Adrenal gland (tissue), 12 donors: ENCODE measurements around the gene SDSL. TPM values are rescaled to one million over a fixed set of nuclear protein-coding genes. Genes with fewer than 3 reads are reported as not detected.

Experiments
- DNase-seq, 7 donors: peaks; one replicate each; pipeline ENCODE4 v3.0.0-alpha.2; 2019 to 2020
- H3K27ac ChIP-seq, 5 donors: fragments of 200-600 bp; sonication (generic) in 4 of 5; 1 replicate in 3 of 5; 2 replicates in 2 of 5; pipeline versions ENCODE4 v1.5.1 to v1.8.0; 2016 to 2020; ENCODE audit warnings: mild to moderate bottlenecking in 1 of 5
- H3K27me3 ChIP-seq: fragments of 200-600 bp; 2 replicates; pipeline ENCODE4 v1.8.0; 2021
- H3K36me3 ChIP-seq, 2 donors: fragments of 200-600 bp; replicated peaks in 1 of 2; 1 replicate in 1 of 2; 2 replicates in 1 of 2; pipeline versions ENCODE4 v1.5.1 to v1.8.0; 2018 to 2022
- H3K4me1 ChIP-seq, 2 donors: fragments of 200-600 bp; replicated peaks in 1 of 2; 1 replicate in 1 of 2; 2 replicates in 1 of 2; pipeline versions ENCODE4 v1.5.1 to v1.8.0; 2018 to 2021
- H3K4me3 ChIP-seq, 4 donors: fragments of 200-600 bp; sonication (generic) in 3 of 4; one replicate each; pipeline ENCODE4 v1.5.1; 2016 to 2018
- H3K9me3 ChIP-seq, 3 donors: fragments of 200-600 bp; sonication (generic) in 1 of 3; replicated peaks in 1 of 3; 1 replicate in 2 of 3; 2 replicates in 1 of 3; pipeline versions ENCODE4 v1.5.1 to v1.8.0; 2016 to 2021
- POLR2A ChIP-seq, 2 donors: fragments of 450-650 bp; IDR thresholded peaks; one replicate each; pipeline ENCODE4 v1.6.1; 2017; ENCODE audit warnings: antibody characterized with exemption in 2 of 2, mild to moderate bottlenecking in 2 of 2, moderate library complexity in 1 of 2
- WGBS, 4 donors: extraction: QIAGEN DNeasy Blood & Tissue Kit in 2 of 4; methylation state at CpG; one replicate each; pipeline versions ENCODE4 v1.1.5 to v1.1.7; 2013 to 2017; 5-methylcytosine and 5-hydroxymethylcytosine counted together
- intact Hi-C, 2 donors: fragments of 100-400 bp; cut with DNase I; formaldehyde crosslinking; loops; one replicate each; pipeline versions ENCODE4 v1.14.1 to v1.15.0; 2022 to 2023
- polyA plus RNA-seq, 3 donors: library from polyadenylated mRNA; stranded (reverse); fragments of 200-250 nt in 2 of 3; fragments of 350-450 nt in 1 of 3; fragmentation: Illumina TruSeq in 1 of 3; extraction: RNeasy Lipid Tissue Mini Kit (QIAGEN cat#74804) in 1 of 3; gene quantifications; one replicate each; pipeline ENCODE4 v1.2.3, GENCODE V29; 2013 to 2014
- total RNA-seq, 9 donors: library from RNA; depleted of rRNA in 4 of 9; stranded (reverse); fragments of >200 nt in 4 of 9; fragments of 120-200 nt in 1 of 9; fragmentation: NEBNext Ultra II Directional in 1 of 9; extraction: Animal tissue kit (Norgen Biotek cat#: 25700) in 1 of 9; gene quantifications; one replicate each; pipeline versions ENCODE4 v1.1.0 to v1.2.4, GENCODE V29; 2013 to 2023
- TF ChIP-seq, protein P1 (sequence below), 6 experiments: fragments of 450-650 bp in 4 of 6; fragments of 200-600 bp in 2 of 6; sonication (generic) in 1 of 6; IDR thresholded peaks; 1 replicate in 5 of 6; 2 replicates in 1 of 6; pipeline versions ENCODE4 v1.5.1 to v1.8.0; 2016 to 2021; ENCODE audit warnings: antibody characterized with exemption in 6 of 6, mild to moderate bottlenecking in 2 of 6, moderate library complexity in 1 of 6
- donor health status: healthy with polysubstance abuse.
- donor health status: Bipolar disorder and iron deficiency.
- donor health status: DM: yes; HTN: yes; CAD: no.
- donor health status: DM: no; HTN: no; CAD: no.
- donor health status: DM: no; HTN: no; CAD: no.
- donor health status: DM: yes; HTN: yes; CAD: no.

Gene SDSL
- total and polyA plus RNA-seq, 12 donors = 11.6 to 111 (median 24.9) TPM

DNA sequence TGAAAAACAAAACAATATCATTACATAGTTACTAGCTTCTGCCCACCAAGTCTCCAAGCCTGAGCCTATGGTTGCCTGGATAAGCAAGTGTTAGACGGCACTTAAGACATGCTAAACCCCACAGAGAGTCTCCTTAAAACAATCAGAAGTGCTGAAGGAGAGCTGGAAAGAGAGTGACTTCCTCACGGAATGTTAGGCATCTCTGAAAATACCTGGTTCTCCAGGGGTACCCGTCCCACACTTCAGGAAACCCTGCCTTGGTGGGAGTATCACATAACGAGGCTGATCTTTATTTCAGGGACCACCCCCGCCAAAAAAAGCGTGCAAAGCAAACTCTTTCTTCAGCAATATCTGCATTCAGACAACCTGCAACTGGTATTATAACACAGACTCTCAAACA lies 31.1 kb downstream of the SDSL start:
- H3K4me1 ChIP-seq = no peaks in the 10 kb centered on the region
- no peak for DNase-seq
- H3K9me3 ChIP-seq = no peaks in the 10 kb centered on the region
- TF ChIP-seq, protein P1, sequence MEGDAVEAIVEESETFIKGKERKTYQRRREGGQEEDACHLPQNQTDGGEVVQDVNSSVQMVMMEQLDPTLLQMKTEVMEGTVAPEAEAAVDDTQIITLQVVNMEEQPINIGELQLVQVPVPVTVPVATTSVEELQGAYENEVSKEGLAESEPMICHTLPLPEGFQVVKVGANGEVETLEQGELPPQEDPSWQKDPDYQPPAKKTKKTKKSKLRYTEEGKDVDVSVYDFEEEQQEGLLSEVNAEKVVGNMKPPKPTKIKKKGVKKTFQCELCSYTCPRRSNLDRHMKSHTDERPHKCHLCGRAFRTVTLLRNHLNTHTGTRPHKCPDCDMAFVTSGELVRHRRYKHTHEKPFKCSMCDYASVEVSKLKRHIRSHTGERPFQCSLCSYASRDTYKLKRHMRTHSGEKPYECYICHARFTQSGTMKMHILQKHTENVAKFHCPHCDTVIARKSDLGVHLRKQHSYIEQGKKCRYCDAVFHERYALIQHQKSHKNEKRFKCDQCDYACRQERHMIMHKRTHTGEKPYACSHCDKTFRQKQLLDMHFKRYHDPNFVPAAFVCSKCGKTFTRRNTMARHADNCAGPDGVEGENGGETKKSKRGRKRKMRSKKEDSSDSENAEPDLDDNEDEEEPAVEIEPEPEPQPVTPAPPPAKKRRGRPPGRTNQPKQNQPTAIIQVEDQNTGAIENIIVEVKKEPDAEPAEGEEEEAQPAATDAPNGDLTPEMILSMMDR (IDR thresholded peaks at IDR 0.05) = no peak
- TF ChIP-seq POLR2A (IDR thresholded peaks at IDR 0.05) = no peak
- WGBS, 4 donors = 18 to 39% (median 26%) methylated on average over 6 of the region's 6 CpGs
- H3K36me3 ChIP-seq = no peaks in the 10 kb centered on the region
- H3K27me3 ChIP-seq = peaks cover 9% of the 10 kb centered on the region
- no peak overlapping the region for H3K27ac ChIP-seq
- H3K4me3 ChIP-seq = no peak overlapping the region
- intact Hi-C loops = no loop called here

GRCh38 chr12:113456199-113456598 lies 34.0 kb downstream of the SDSL start:
- Histone ChIP-seq H3K9me3 (no peaks in the 10 kb centered on the region), H3K27me3 (peaks cover 9% of the 10 kb centered on the region), H3K27ac (no peak overlapping the region), H3K4me3 (no peak overlapping the region), H3K4me1 (no peaks in the 10 kb centered on the region), H3K36me3 (no peaks in the 10 kb centered on the region)
- no peak for DNase-seq
- intact Hi-C loops = no loop called here
- 82 to 92% (median 86%) methylated on average over 2 of the region's 2 CpGs for WGBS, 4 donors
- TF ChIP-seq, protein P1 (IDR thresholded peaks at IDR 0.05) = no peak
- no peak for TF ChIP-seq POLR2A (IDR thresholded peaks at IDR 0.05)

GRCh38 chr12:113456761-113457160 lies 34.6 kb downstream of the SDSL start:
- TF ChIP-seq, protein P1 (IDR thresholded peaks at IDR 0.05) = no peak
- no peak for TF ChIP-seq POLR2A (IDR thresholded peaks at IDR 0.05)
- whole genome bisulfite sequencing, 4 donors = 68 to 76% (median 71%) methylated on average over 4 of the region's 4 CpGs
- Histone ChIP-seq H3K4me1 (no peaks in the 10 kb centered on the region), H3K4me3 (no peak overlapping the region), H3K36me3 (no peaks in the 10 kb centered on the region), H3K9me3 (no peaks in the 10 kb centered on the region), H3K27ac (no peak overlapping the region), H3K27me3 (peaks cover 13% of the 10 kb centered on the region)
- intact Hi-C loops = no loop called here
- DNase-seq = no peak

DNA sequence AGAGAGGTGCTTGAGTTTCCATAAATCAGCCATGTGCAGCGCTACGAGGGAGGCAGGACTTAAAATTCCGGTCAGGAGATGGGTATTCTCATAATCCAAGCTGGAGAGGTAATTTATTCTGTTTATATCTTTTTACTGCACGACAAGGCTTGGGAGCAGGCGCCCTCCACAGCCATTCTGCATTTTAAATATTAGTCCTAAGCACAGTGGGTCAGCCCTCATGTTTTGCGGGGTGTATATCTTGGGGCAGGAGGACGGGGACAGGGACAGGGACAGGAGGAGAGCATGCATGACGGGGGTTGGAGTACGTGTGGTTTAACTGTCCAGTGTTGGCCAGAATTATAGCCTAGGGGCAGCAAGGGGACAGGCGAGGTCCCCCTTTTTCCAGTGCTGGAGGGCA lies 35.0 kb downstream of the SDSL start:
- Histone ChIP-seq H3K4me3 (no peak overlapping the region), H3K27ac (no peak overlapping the region), H3K27me3 (peaks cover 15% of the 10 kb centered on the region), H3K4me1 (peaks cover 0 to under 1% of the 10 kb centered on the region in 2 donors), H3K9me3 (no peaks in the 10 kb centered on the region), H3K36me3 (no peaks in the 10 kb centered on the region)
- TF ChIP-seq, protein P1 (IDR thresholded peaks at IDR 0.05) = no peak
- no peak for TF ChIP-seq POLR2A (IDR thresholded peaks at IDR 0.05)
- no peak for DNase-seq
- intact Hi-C loops = no loop called here
- WGBS, 4 donors = 47 to 59% (median 50%) methylated on average over 9 to 10 of the region's 10 CpGs
